Neuronal stem cell (in vitro differentiated cells): ENCODE data around the gene DOCK7.

Source experiments
- DNase-seq: peaks from one replicate; pipeline ENCODE4 v3.0.0-alpha.2; 2013; ENCODE audit warnings: low spot score
- H2AFZ ChIP-seq: one replicate; pipeline ENCODE4 v1.6.1; 2013; ENCODE audit warnings: mild to moderate bottlenecking, low read length, inconsistent platforms
- H2AK5ac ChIP-seq: 2 replicates; pipeline ENCODE4 v1.6.1; 2013; ENCODE audit warnings: low read depth, mild to moderate bottlenecking, inconsistent platforms, low read length, moderate library complexity, mixed read lengths
- H2BK120ac ChIP-seq: 2 replicates; pipeline ENCODE4 v1.6.1; 2013; ENCODE audit warnings: low read depth, mild to moderate bottlenecking, inconsistent platforms, low read length, moderate library complexity, mixed read lengths
- H2BK12ac ChIP-seq: one replicate; pipeline ENCODE4 v1.6.1; 2013; ENCODE audit warnings: low read length, inconsistent platforms
- H2BK15ac ChIP-seq: 2 replicates; pipeline ENCODE4 v1.6.1; 2013; ENCODE audit warnings: mild to moderate bottlenecking, low read length, inconsistent platforms, mixed read lengths
- H2BK5ac ChIP-seq: one replicate; pipeline ENCODE4 v1.6.1; 2013; ENCODE audit warnings: inconsistent platforms, mild to moderate bottlenecking, low read length, moderate library complexity
- H3K14ac ChIP-seq: one replicate; pipeline ENCODE4 v1.6.1; 2013; ENCODE audit warnings: low read length, inconsistent platforms
- H3K18ac ChIP-seq: 2 replicates; pipeline ENCODE4 v1.6.1; 2013; ENCODE audit warnings: low read length, inconsistent platforms
- H3K23ac ChIP-seq: 2 replicates; pipeline ENCODE4 v1.6.1; 2013; ENCODE audit warnings: low read depth, mild to moderate bottlenecking, mixed read lengths, low read length, inconsistent platforms; ENCODE audit not compliant: poor library complexity
- H3K27ac ChIP-seq: replicated peaks from 3 replicates; pipeline ENCODE4 v1.5.1; 2013; ENCODE audit warnings: low read length, inconsistent platforms
- H3K27me3 ChIP-seq, 3 experiments: 2 replicates each; pipeline ENCODE4 v1.6.1; 2013; ENCODE audit warnings: low read length in 3 of 3, mild to moderate bottlenecking in 2 of 3, inconsistent platforms in 1 of 3, low read depth in 1 of 3, mixed read lengths in 1 of 3, moderate library complexity in 1 of 3; ENCODE audit not compliant: control insufficient read depth in 3 of 3, insufficient read depth in 3 of 3
- H3K36me3 ChIP-seq, 2 donors: replicated peaks in 1 of 2; 2 replicates each; pipeline ENCODE4 v1.6.1; 2013; ENCODE audit warnings: low read length in 2 of 2; ENCODE audit not compliant: control insufficient read depth in 2 of 2, insufficient read depth in 2 of 2
- H3K4ac ChIP-seq: 2 replicates; pipeline ENCODE4 v1.6.1; 2013; ENCODE audit warnings: inconsistent platforms, mild to moderate bottlenecking, low read length, moderate library complexity
- H3K4me1 ChIP-seq, 2 donors: 1 replicate in 1 of 2; 2 replicates in 1 of 2; pipeline ENCODE4 v1.6.1; 2013; ENCODE audit warnings: low read length in 2 of 2, low read depth in 1 of 2; ENCODE audit not compliant: control insufficient read depth in 2 of 2, insufficient read depth in 1 of 2
- H3K4me2 ChIP-seq: one replicate; pipeline ENCODE4 v1.6.1; 2013; ENCODE audit warnings: mild to moderate bottlenecking, low read length, inconsistent platforms; ENCODE audit not compliant: insufficient read depth, poor library complexity, severe bottlenecking
- H3K4me3 ChIP-seq, 2 donors: 2 replicates each; pipeline ENCODE4 v1.5.1; 2013; ENCODE audit warnings: low read length in 2 of 2, mild to moderate bottlenecking in 2 of 2, inconsistent platforms in 1 of 2, moderate library complexity in 1 of 2
- H3K79me1 ChIP-seq: one replicate; pipeline ENCODE4 v1.6.1; 2013; ENCODE audit warnings: low read depth, mild to moderate bottlenecking, inconsistent platforms, low read length, moderate library complexity
- H3K9ac ChIP-seq: one replicate; pipeline ENCODE4 v1.6.1; 2013; ENCODE audit warnings: mild to moderate bottlenecking, low read depth, low read length, inconsistent platforms; ENCODE audit not compliant: poor library complexity
- H3K9me3 ChIP-seq, 2 donors: replicated peaks in 1 of 2; 2 replicates each; pipeline versions ENCODE3 to v1.6.1; 2013; ENCODE audit warnings: low read length in 2 of 2, mild to moderate bottlenecking in 2 of 2, inconsistent platforms in 1 of 2, low read depth in 1 of 2, mixed read lengths in 1 of 2, moderate library complexity in 1 of 2; ENCODE audit not compliant: control insufficient read depth in 2 of 2, insufficient read depth in 1 of 2
- H4K8ac ChIP-seq: one replicate; pipeline ENCODE4 v1.6.1; 2013; ENCODE audit warnings: low read depth, mild to moderate bottlenecking, inconsistent platforms, low read length, moderate library complexity
- H4K91ac ChIP-seq: one replicate; pipeline ENCODE4 v1.6.1; 2013; ENCODE audit warnings: low read length, low read depth, mild to moderate bottlenecking, inconsistent platforms; ENCODE audit not compliant: poor library complexity
- WGBS, 2 donors: extraction: QIAGEN DNeasy Blood & Tissue Kit; methylation state at CpG; one replicate each; pipeline ENCODE4 v1.1.7; 2013; ENCODE audit warnings: missing lambda C conversion rate in 2 of 2, mixed read lengths in 1 of 2; ENCODE audit not compliant: insufficient read length in 2 of 2, insufficient replicate concordance in 1 of 2; ENCODE audit errors: extremely low coverage in 2 of 2; 5-methylcytosine and 5-hydroxymethylcytosine counted together

The DOCK7 gene

GRCh38 chr1:62654744-62655143 lies 33.4 kb downstream of the DOCK7 start:
- WGBS, 2 donors = no CpG with 5 or more reads among the region's 1 CpG

GRCh38 chr1:62652387-62652786 lies 35.8 kb downstream of the DOCK7 start:
- Histone ChIP-seq H2BK12ac (no peak overlapping the region), H3K4me1 (peaks cover 0 to 2% of the 10 kb centered on the region in 2 donors), H2AK5ac (no peak overlapping the region), H3K27me3 (no peaks in the 10 kb centered on the region), H3K27ac (no peak overlapping the region), H3K79me1 (peaks cover 2% of the 10 kb centered on the region), H3K23ac (no peak overlapping the region), H2BK15ac (no peak overlapping the region), H2BK5ac (no peak overlapping the region), H2AFZ (no peak overlapping the region), H3K9ac (no peak overlapping the region), H3K18ac (no peak overlapping the region), H3K4me3 (no peak overlapping the region), H3K4me2 (no peak overlapping the region), H3K14ac (no peak overlapping the region), H4K8ac (no peak overlapping the region), H4K91ac (no peak overlapping the region), H3K36me3 (peaks cover 2 to 53% of the 10 kb centered on the region in 2 donors), H3K4ac (no peak overlapping the region), H2BK120ac (no peak overlapping the region), H3K9me3 (peaks cover 0 to 3% of the 10 kb centered on the region in 2 donors)
- DNase-seq = no peak

More at GRCh38 chr1:62654744-62655143, 33.4 kb downstream of the DOCK7 start:
- Histone ChIP-seq H3K27ac (no peak overlapping the region), H2BK120ac (no peak overlapping the region), H3K4me3 (no peak overlapping the region), H3K4me2 (no peak overlapping the region), H3K18ac (no peak overlapping the region), H3K4ac (no peak overlapping the region), H3K9ac (no peak overlapping the region), H2AFZ (no peak overlapping the region), H3K4me1 (peaks cover 0 to 2% of the 10 kb centered on the region in 2 donors), H4K91ac (no peak overlapping the region), H2BK15ac (no peak overlapping the region), H2AK5ac (no peak overlapping the region), H3K27me3 (no peaks in the 10 kb centered on the region), H2BK12ac (no peak overlapping the region), H3K9me3 (peaks cover 0 to 3% of the 10 kb centered on the region in 2 donors), H4K8ac (no peak overlapping the region), H3K36me3 (peaks cover 2 to 39% of the 10 kb centered on the region in 2 donors), H3K14ac (no peak overlapping the region), H2BK5ac (no peak overlapping the region), H3K23ac (no peak overlapping the region), H3K79me1 (peaks cover 2% of the 10 kb centered on the region)
- no peak for DNase-seq

GRCh38 chr1:62643283-62643682 lies 44.9 kb downstream of the DOCK7 start:
- H4K8ac ChIP-seq = no peak overlapping the region
- no peak overlapping the region for H2BK15ac ChIP-seq
- no peak overlapping the region for H3K4me2 ChIP-seq
- H3K4ac ChIP-seq = no peak overlapping the region
- no peak overlapping the region for H3K4me3 ChIP-seq
- no peak overlapping the region for H3K9ac ChIP-seq
- H2BK12ac ChIP-seq = no peak overlapping the region
- WGBS, 2 donors = no CpG with 5 or more reads among the region's 1 CpG
- no peak overlapping the region for H2BK5ac ChIP-seq
- DNase-seq = no peak
- H3K18ac ChIP-seq = no peak overlapping the region
- H2BK120ac ChIP-seq = no peak overlapping the region
- H3K36me3 ChIP-seq = peaks cover 9 to 89% of the 10 kb centered on the region in 2 donors
- no peak overlapping the region for H2AK5ac ChIP-seq
- no peak overlapping the region for H3K14ac ChIP-seq
- peaks cover 3 to 47% of the 10 kb centered on the region in 2 donors for H3K9me3 ChIP-seq
- H3K27me3 ChIP-seq = no peaks in the 10 kb centered on the region
- no peak overlapping the region for H3K27ac ChIP-seq
- H4K91ac ChIP-seq = no peak overlapping the region
- no peaks in the 10 kb centered on the region for H3K79me1 ChIP-seq
- H3K23ac ChIP-seq = no peak overlapping the region
- no peaks in the 10 kb centered on the region for H3K4me1 ChIP-seq
- H2AFZ ChIP-seq = no peak overlapping the region

GRCh38 chr1:62637392-62638105 lies 50.6 kb downstream of the DOCK7 start:
- Histone ChIP-seq H2BK15ac (no peak overlapping the region), H3K23ac (no peak overlapping the region), H3K9ac (no peak overlapping the region), H3K4me2 (no peak overlapping the region), H3K14ac (no peak overlapping the region), H4K91ac (no peak overlapping the region), H2AK5ac (no peak overlapping the region), H3K27ac (no peak overlapping the region), H2BK12ac (no peak overlapping the region), H3K18ac (no peak overlapping the region), H3K4me1 (no peaks in the 10 kb centered on the region), H2BK5ac (no peak overlapping the region), H3K79me1 (no peaks in the 10 kb centered on the region), H3K27me3 (no peaks in the 10 kb centered on the region), H4K8ac (no peak overlapping the region), H3K4ac (no peak overlapping the region), H3K36me3 (peaks cover 4 to 90% of the 10 kb centered on the region in 2 donors), H3K9me3 (peaks cover 0 to 29% of the 10 kb centered on the region in 2 donors), H3K4me3 (no peak overlapping the region), H2AFZ (no peak overlapping the region), H2BK120ac (no peak overlapping the region)
- no peak for DNase-seq
- WGBS, 2 donors = no CpG with 5 or more reads among the region's 6 CpGs
